Esophagus muscularis mucosa (tissue), 3 donors: ENCODE results near the gene TSLP.

Experiments used
- POLR2AphosphoS5 ChIP-seq, 2 donors: sonication (generic); formaldehyde crosslinking; IDR thresholded peaks; one replicate each; pipeline ENCODE4 v1.6.1; 2017; ENCODE audit warnings: antibody characterized with exemption in 2 of 2
- TF ChIP-seq, protein P1 (sequence below), 3 experiments: fragments of 200-600 bp in 2 of 3; fragments of 450-650 bp in 1 of 3; sonication (generic) in 2 of 3; IDR thresholded peaks; one replicate each; pipeline ENCODE4 v1.5.1; 2017 to 2019; ENCODE audit warnings: antibody characterized with exemption in 3 of 3, mild to moderate bottlenecking in 2 of 3, moderate library complexity in 1 of 3

DNA sequence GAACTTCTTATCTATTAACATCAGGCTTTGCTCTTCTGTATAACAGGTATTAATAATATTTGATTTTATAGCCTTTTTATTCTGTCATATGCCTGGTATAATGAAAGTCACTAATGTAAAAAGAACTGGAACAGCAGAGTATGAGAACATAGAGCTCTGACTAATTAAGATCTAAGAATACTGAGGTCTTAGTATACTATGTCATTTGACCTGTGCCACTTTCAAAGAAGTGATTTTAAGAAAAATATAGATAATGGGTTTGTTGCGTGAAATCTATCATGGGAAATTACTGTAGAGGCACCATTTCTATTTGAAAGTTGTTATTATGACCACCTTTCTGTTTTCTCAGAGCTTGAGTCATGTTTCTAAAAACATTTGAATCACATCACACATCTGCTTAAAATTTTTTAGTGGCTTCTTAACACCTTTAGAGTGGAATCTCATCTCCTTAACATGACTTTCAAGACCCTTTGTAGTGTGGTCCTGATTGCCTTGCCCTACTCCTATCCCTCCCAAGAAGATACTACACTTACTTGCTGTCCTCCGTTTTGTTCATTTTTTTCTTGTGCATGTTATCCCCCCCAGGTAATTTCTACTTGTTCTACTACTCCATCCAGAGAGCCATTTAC, 34.9 kb downstream of the TSLP start:
- no peak for TF ChIP-seq POLR2AphosphoS5 (IDR thresholded peaks at IDR 0.05)
- TF ChIP-seq, protein P1, sequence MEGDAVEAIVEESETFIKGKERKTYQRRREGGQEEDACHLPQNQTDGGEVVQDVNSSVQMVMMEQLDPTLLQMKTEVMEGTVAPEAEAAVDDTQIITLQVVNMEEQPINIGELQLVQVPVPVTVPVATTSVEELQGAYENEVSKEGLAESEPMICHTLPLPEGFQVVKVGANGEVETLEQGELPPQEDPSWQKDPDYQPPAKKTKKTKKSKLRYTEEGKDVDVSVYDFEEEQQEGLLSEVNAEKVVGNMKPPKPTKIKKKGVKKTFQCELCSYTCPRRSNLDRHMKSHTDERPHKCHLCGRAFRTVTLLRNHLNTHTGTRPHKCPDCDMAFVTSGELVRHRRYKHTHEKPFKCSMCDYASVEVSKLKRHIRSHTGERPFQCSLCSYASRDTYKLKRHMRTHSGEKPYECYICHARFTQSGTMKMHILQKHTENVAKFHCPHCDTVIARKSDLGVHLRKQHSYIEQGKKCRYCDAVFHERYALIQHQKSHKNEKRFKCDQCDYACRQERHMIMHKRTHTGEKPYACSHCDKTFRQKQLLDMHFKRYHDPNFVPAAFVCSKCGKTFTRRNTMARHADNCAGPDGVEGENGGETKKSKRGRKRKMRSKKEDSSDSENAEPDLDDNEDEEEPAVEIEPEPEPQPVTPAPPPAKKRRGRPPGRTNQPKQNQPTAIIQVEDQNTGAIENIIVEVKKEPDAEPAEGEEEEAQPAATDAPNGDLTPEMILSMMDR (IDR thresholded peaks at IDR 0.05): no peak
